ENCODE results near the gene PTPRN2. TPM values are rescaled to one million over a fixed set of nuclear protein-coding genes. Genes with fewer than 3 reads are reported as not detected.
A peak's percentile ranks its signal among the peaks of the same experiment; 100 is the strongest.

Gene PTPRN2
- total and polyA plus RNA-seq, 3 experiments from 2014 or later: 0.33 to 1.2 (median 0.42) TPM

- H3K36me3 Mint-ChIP-seq: no peaks in the 10 kb centered on the region
- POLR2A ChIA-PET: no interaction called here
- no peak for DNase-seq
- Histone ChIP-seq H3K9me3 (ENCODE audit: low read length) (no peaks in the 10 kb centered on the region), H3K4me3 (ENCODE audit: low read length) (no peak overlapping the region), H3K27me3 (ENCODE audit: insufficient read depth, low read length, poor library complexity, severe bottlenecking) (no peaks in the 10 kb centered on the region), H3K4me1 (ENCODE audit: insufficient read depth, low read length) (peaks cover 6% of the 10 kb centered on the region), H3K27ac (ENCODE audit: low read depth, low read length) (no peak overlapping the region), H3K36me3 (ENCODE audit: insufficient read depth, low read length) (no peaks in the 10 kb centered on the region)
- H3K4me3 Mint-ChIP-seq: no peak overlapping the region
- H3K27ac Mint-ChIP-seq: peak overlapping the region in 1 of 8 donors; percentile 21
- H3K4me1 Mint-ChIP-seq: peaks cover 12 to 21% (median 21%) of the 10 kb centered on the region in 3 donors
- CTCF ChIA-PET: no interaction called here
- peaks cover 1 to 5% of the 10 kb centered on the region in 2 donors for H3K27me3 Mint-ChIP-seq
- peaks cover 0 to 13% (median 9%) of the 10 kb centered on the region in 5 donors for H3K9me3 Mint-ChIP-seq
Observed at GRCh38 chr7:157929671-157930070, 658.0 kb downstream of the PTPRN2 start.

DNA sequence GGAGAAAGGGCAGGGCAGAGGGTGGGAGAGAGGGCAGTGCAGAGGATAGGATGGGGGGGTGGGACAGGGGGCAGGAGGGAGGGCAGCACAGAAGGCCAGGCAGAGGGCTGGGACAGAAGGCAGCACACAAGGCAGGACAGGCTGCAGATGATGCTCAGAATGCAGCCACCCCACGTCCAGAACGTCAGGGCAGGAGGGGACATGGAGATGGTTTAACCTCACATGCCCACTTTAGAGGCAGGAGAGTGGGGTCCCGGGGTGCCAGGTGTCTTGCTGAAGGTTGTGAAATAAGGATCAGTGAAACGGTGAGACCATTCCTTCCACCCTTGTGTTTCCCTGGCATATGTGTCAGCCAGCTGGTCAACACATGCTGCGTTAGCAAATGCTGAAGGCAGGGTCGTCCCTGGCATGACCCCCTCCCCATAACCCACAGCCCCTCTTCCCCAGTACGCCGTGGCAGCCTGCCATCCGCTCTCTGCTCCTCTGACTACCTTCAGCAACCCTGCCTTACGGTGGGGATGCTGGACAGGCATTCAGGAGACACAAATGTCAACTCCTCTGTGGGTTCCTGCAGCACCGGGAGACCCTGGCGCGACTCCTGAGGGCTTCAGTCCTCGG is 658.7 kb downstream of the PTPRN2 start:
- peaks cover 6% of the 10 kb centered on the region for H3K4me1 ChIP-seq (ENCODE audit: insufficient read depth, low read length)
- ChIA-PET CTCF (no interaction called here), POLR2A (no interaction called here)
- DNase-seq: no peak
- H3K36me3 ChIP-seq (ENCODE audit: insufficient read depth, low read length): no peaks in the 10 kb centered on the region
- no peaks in the 10 kb centered on the region for H3K36me3 Mint-ChIP-seq
- peaks cover 0 to 11% (median 6%) of the 10 kb centered on the region in 5 donors for H3K9me3 Mint-ChIP-seq
- H3K9me3 ChIP-seq (ENCODE audit: low read length): no peaks in the 10 kb centered on the region
- peaks cover 1 to 5% of the 10 kb centered on the region in 2 donors for H3K27me3 Mint-ChIP-seq
- H3K4me3 Mint-ChIP-seq: no peak overlapping the region
- no peak overlapping the region for H3K27ac Mint-ChIP-seq
- no peak overlapping the region for H3K27ac ChIP-seq (ENCODE audit: low read depth, low read length)
- peaks cover 12 to 21% (median 21%) of the 10 kb centered on the region in 3 donors for H3K4me1 Mint-ChIP-seq
- no peaks in the 10 kb centered on the region for H3K27me3 ChIP-seq (ENCODE audit: insufficient read depth, low read length, poor library complexity, severe bottlenecking)
- H3K4me3 ChIP-seq (ENCODE audit: low read length): no peak overlapping the region

- Histone ChIP-seq H3K27me3 (ENCODE audit: insufficient read depth, low read length, poor library complexity, severe bottlenecking) (no peaks in the 10 kb centered on the region), H3K36me3 (ENCODE audit: insufficient read depth, low read length) (no peaks in the 10 kb centered on the region), H3K27ac (ENCODE audit: low read depth, low read length) (no peak overlapping the region), H3K4me3 (ENCODE audit: low read length) (no peak overlapping the region), H3K9me3 (ENCODE audit: low read length) (no peaks in the 10 kb centered on the region), H3K4me1 (ENCODE audit: insufficient read depth, low read length) (peaks cover 6% of the 10 kb centered on the region)
- POLR2A ChIA-PET: no interaction called here
- CTCF ChIA-PET: no interaction called here
- Mint-ChIP-seq H3K9me3 (peaks cover 0 to 10% (median 6%) of the 10 kb centered on the region in 5 donors), H3K27me3 (peaks cover 1 to 5% of the 10 kb centered on the region in 2 donors), H3K4me3 (no peak overlapping the region), H3K4me1 (peaks cover 12 to 21% (median 21%) of the 10 kb centered on the region in 3 donors), H3K27ac (peak overlapping the region in 1 of 8 donors; percentile 48), H3K36me3 (no peaks in the 10 kb centered on the region)
- DNase-seq: no peak
Observed at GRCh38 chr7:157928171-157928794, 659.3 kb downstream of the PTPRN2 start.

GRCh38 chr7:157927313-157927925 is 660.2 kb downstream of the PTPRN2 start:
- Histone ChIP-seq H3K4me3 (ENCODE audit: low read length) (no peak overlapping the region), H3K36me3 (ENCODE audit: insufficient read depth, low read length) (no peaks in the 10 kb centered on the region), H3K9me3 (ENCODE audit: low read length) (no peaks in the 10 kb centered on the region), H3K27ac (ENCODE audit: low read depth, low read length) (no peak overlapping the region), H3K27me3 (ENCODE audit: insufficient read depth, low read length, poor library complexity, severe bottlenecking) (no peaks in the 10 kb centered on the region), H3K4me1 (ENCODE audit: insufficient read depth, low read length) (peaks cover 6% of the 10 kb centered on the region)
- Mint-ChIP-seq H3K27ac (no peak overlapping the region), H3K4me3 (no peak overlapping the region), H3K36me3 (no peaks in the 10 kb centered on the region), H3K27me3 (peaks cover 1 to 5% of the 10 kb centered on the region in 2 donors), H3K9me3 (peaks cover 0 to 5% (median 3%) of the 10 kb centered on the region in 5 donors), H3K4me1 (peaks cover 12 to 21% (median 16%) of the 10 kb centered on the region in 3 donors)
- CTCF ChIA-PET: no interaction called here
- POLR2A ChIA-PET: no interaction called here
- peak in 1 of 5 donors; percentile 22 for DNase-seq

- Mint-ChIP-seq H3K36me3 (no peaks in the 10 kb centered on the region), H3K4me1 (peaks cover 12 to 21% (median 15%) of the 10 kb centered on the region in 3 donors), H3K27ac (peak overlapping the region in 5 of 8 donors; percentile 18 to 89 (median 64)), H3K27me3 (peaks cover 5% of the 10 kb centered on the region in 2 donors), H3K9me3 (no peaks in the 10 kb centered on the region), H3K4me3 (peak overlapping the region in 3 of 7 donors; percentile 29 to 61 (median 49))
- peak in 1 of 5 donors; percentile 52 for DNase-seq
- Histone ChIP-seq H3K9me3 (ENCODE audit: low read length) (no peaks in the 10 kb centered on the region), H3K27ac (ENCODE audit: low read depth, low read length) (no peak overlapping the region), H3K27me3 (ENCODE audit: insufficient read depth, low read length, poor library complexity, severe bottlenecking) (no peaks in the 10 kb centered on the region), H3K4me3 (ENCODE audit: low read length) (no peak overlapping the region), H3K4me1 (ENCODE audit: insufficient read depth, low read length) (peaks cover 6% of the 10 kb centered on the region), H3K36me3 (ENCODE audit: insufficient read depth, low read length) (no peaks in the 10 kb centered on the region)
- POLR2A ChIA-PET: no interaction called here
- CTCF ChIA-PET: no interaction called here
Observed at GRCh38 chr7:157926521-157927150, 661.0 kb downstream of the PTPRN2 start.

DNA sequence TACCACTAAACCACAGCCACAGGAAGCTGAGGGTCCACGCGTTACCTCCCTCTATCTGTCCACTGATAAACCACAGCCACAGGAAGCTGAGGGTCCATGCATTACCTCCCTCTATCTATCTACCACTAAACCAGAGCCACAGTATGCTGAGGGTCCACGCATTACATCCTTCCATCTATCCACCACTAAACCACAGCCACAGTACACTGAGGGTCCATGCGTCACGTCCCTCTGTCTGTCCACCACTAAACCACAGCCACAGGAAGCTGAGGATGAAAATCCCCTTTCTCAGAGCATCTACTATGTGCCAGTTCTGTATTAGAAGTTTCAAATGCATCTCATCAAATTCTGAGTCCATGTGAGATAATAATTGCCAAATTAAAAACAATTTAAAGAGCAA is 661.5 kb downstream of the PTPRN2 start:
- peak overlapping the region in 3 of 8 donors; percentile 18 to 41 (median 22) for H3K27ac Mint-ChIP-seq
- no peaks in the 10 kb centered on the region for H3K9me3 ChIP-seq (ENCODE audit: low read length)
- no peaks in the 10 kb centered on the region for H3K36me3 Mint-ChIP-seq
- POLR2A ChIA-PET: no interaction called here
- no peaks in the 10 kb centered on the region for H3K36me3 ChIP-seq (ENCODE audit: insufficient read depth, low read length)
- H3K27me3 ChIP-seq (ENCODE audit: insufficient read depth, low read length, poor library complexity, severe bottlenecking): no peaks in the 10 kb centered on the region
- H3K27me3 Mint-ChIP-seq: peaks cover 5% of the 10 kb centered on the region in 2 donors
- H3K4me3 ChIP-seq (ENCODE audit: low read length): no peak overlapping the region
- CTCF ChIA-PET: no interaction called here
- H3K4me3 Mint-ChIP-seq: no peak overlapping the region
- H3K4me1 Mint-ChIP-seq: peaks cover 12 to 21% (median 15%) of the 10 kb centered on the region in 3 donors
- no peak overlapping the region for H3K27ac ChIP-seq (ENCODE audit: low read depth, low read length)
- H3K9me3 Mint-ChIP-seq: no peaks in the 10 kb centered on the region
- H3K4me1 ChIP-seq (ENCODE audit: insufficient read depth, low read length): peaks cover 6% of the 10 kb centered on the region
- DNase-seq: peak in 2 of 5 donors; percentile 14 to 46

- Mint-ChIP-seq H3K4me1 (peaks cover 12 to 21% (median 15%) of the 10 kb centered on the region in 3 donors), H3K4me3 (no peak overlapping the region), H3K9me3 (no peaks in the 10 kb centered on the region), H3K36me3 (no peaks in the 10 kb centered on the region), H3K27ac (peak overlapping the region in 1 of 8 donors; percentile 70), H3K27me3 (peaks cover 5% of the 10 kb centered on the region in 2 donors)
- ChIA-PET CTCF (no interaction called here), POLR2A (no interaction called here)
- no peak for DNase-seq
- H3K4me1 ChIP-seq (ENCODE audit: insufficient read depth, low read length): peaks cover 6% of the 10 kb centered on the region
- H3K9me3 ChIP-seq (ENCODE audit: low read length): no peaks in the 10 kb centered on the region
- no peak overlapping the region for H3K27ac ChIP-seq (ENCODE audit: low read depth, low read length)
- no peaks in the 10 kb centered on the region for H3K36me3 ChIP-seq (ENCODE audit: insufficient read depth, low read length)
- no peaks in the 10 kb centered on the region for H3K27me3 ChIP-seq (ENCODE audit: insufficient read depth, low read length, poor library complexity, severe bottlenecking)
- no peak overlapping the region for H3K4me3 ChIP-seq (ENCODE audit: low read length)
Observed at GRCh38 chr7:157925383-157925875, 662.2 kb downstream of the PTPRN2 start.

Measured in CD8-positive, alpha-beta memory T cell (primary cell).